Body of pancreas (tissue), 4 donors: ENCODE results near the gene CTSZ. TPM values are rescaled to one million over a fixed set of nuclear protein-coding genes. Genes with fewer than 3 reads are reported as not detected.

Source experiments
- ATAC-seq: fragments of 150-250 bp; one replicate; pipeline ENCODE4 v1.9.1; 2016
- DNase-seq, 4 donors: peaks; one replicate each; pipeline ENCODE4 v3.0.0-alpha.2; 2019
- H3K27ac ChIP-seq, 4 donors: fragments of 200-600 bp; sonication (generic); 1 replicate in 3 of 4; 2 replicates in 1 of 4; pipeline versions ENCODE4 v1.5.1 to v1.6.1; 2016 to 2019; ENCODE audit warnings: mild to moderate bottlenecking in 1 of 4, mixed read lengths in 1 of 4, moderate library complexity in 1 of 4
- H3K27me3 ChIP-seq, 2 donors: fragments of 200-600 bp; sonication (generic); one replicate each; pipeline ENCODE4 v1.6.0; 2016; ENCODE audit warnings: mild to moderate bottlenecking in 1 of 2
- H3K36me3 ChIP-seq, 2 donors: fragments of 200-600 bp; sonication (generic); replicated peaks in 1 of 2; 2 replicates each; pipeline ENCODE4 v1.5.1; 2016; ENCODE audit warnings: low read depth in 2 of 2; ENCODE audit not compliant: insufficient read depth in 1 of 2
- H3K4me1 ChIP-seq: fragments of 200-600 bp; sonication (generic); one replicate; pipeline ENCODE4 v1.6.0; 2016
- H3K4me3 ChIP-seq, 2 donors: fragments of 200-600 bp; sonication (generic); 1 replicate in 1 of 2; 2 replicates in 1 of 2; pipeline ENCODE4 v1.5.1; 2016 to 2019
- H3K9me3 ChIP-seq, 3 donors: fragments of 200-600 bp; sonication (generic); 1 replicate in 2 of 3; 2 replicates in 1 of 3; pipeline ENCODE4 v1.5.1; 2016
- POLR2A ChIP-seq, 3 donors: fragments of 450-650 bp; IDR thresholded peaks; one replicate each; pipeline ENCODE4 v1.6.1; 2016; ENCODE audit warnings: antibody characterized with exemption in 3 of 3, mild to moderate bottlenecking in 2 of 3
- WGBS, 2 donors: methylation state at CpG; one replicate each; pipeline ENCODE4 v1.1.5; 2017; 5-methylcytosine and 5-hydroxymethylcytosine counted together
- intact Hi-C: fragments of 100-400 bp; cut with DNase I; formaldehyde crosslinking; loops from one replicate; pipeline ENCODE4 v1.15.1; 2023
- total RNA-seq, 2 donors: library from RNA; depleted of rRNA; stranded (reverse); fragments of >200 nt; gene quantifications; one replicate each; pipeline ENCODE4 v1.1.0, GENCODE V29; 2016
- TF ChIP-seq, protein P1 (sequence below), 7 experiments: fragments of 450-650 bp in 4 of 7; fragments of 200-600 bp in 3 of 7; sonication (generic) in 3 of 7; IDR thresholded peaks; one replicate each; pipeline ENCODE4 v1.5.1; 2016 to 2019; ENCODE audit warnings: antibody characterized with exemption in 7 of 7

The CTSZ gene
- total RNA-seq, 2 donors from 2014 or later = 54.1 to 89.8 TPM

- H3K36me3 ChIP-seq = peaks cover 17 to 42% of the 10 kb centered on the region in 2 donors
- 85 to 96% methylated on average over 10 of the region's 10 CpGs for WGBS, 2 donors
- ATAC-seq (no peak), DNase-seq (no peak)
- no peaks in the 10 kb centered on the region for H3K9me3 ChIP-seq
- H3K27ac ChIP-seq = no peak overlapping the region
- no peaks in the 10 kb centered on the region for H3K27me3 ChIP-seq
- TF ChIP-seq, protein P1, sequence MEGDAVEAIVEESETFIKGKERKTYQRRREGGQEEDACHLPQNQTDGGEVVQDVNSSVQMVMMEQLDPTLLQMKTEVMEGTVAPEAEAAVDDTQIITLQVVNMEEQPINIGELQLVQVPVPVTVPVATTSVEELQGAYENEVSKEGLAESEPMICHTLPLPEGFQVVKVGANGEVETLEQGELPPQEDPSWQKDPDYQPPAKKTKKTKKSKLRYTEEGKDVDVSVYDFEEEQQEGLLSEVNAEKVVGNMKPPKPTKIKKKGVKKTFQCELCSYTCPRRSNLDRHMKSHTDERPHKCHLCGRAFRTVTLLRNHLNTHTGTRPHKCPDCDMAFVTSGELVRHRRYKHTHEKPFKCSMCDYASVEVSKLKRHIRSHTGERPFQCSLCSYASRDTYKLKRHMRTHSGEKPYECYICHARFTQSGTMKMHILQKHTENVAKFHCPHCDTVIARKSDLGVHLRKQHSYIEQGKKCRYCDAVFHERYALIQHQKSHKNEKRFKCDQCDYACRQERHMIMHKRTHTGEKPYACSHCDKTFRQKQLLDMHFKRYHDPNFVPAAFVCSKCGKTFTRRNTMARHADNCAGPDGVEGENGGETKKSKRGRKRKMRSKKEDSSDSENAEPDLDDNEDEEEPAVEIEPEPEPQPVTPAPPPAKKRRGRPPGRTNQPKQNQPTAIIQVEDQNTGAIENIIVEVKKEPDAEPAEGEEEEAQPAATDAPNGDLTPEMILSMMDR (IDR thresholded peaks at IDR 0.05) = no peak
- TF ChIP-seq POLR2A (IDR thresholded peaks at IDR 0.05) = no peak
- H3K4me1 ChIP-seq = peaks cover 12% of the 10 kb centered on the region
- intact Hi-C loops = loop anchor here (10.0 kb wide), 1 partner anchor 104 kb away; no protein-coding TSS in a partner anchor
- no peak overlapping the region for H3K4me3 ChIP-seq
Measured at GRCh38 chr20:58989196-58989595, 17.9 kb downstream of the CTSZ start.

GRCh38 chr20:58988565-58988882, 18.5 kb downstream of the CTSZ start:
- TF ChIP-seq, protein P1 (IDR thresholded peaks at IDR 0.05) = no peak
- no peak for TF ChIP-seq POLR2A (IDR thresholded peaks at IDR 0.05)
- intact Hi-C loops = loop anchor here (10.0 kb wide), 1 partner anchor 104 kb away; no protein-coding TSS in a partner anchor
- Histone ChIP-seq H3K4me1 (peaks cover 14% of the 10 kb centered on the region), H3K36me3 (peaks cover 17 to 37% of the 10 kb centered on the region in 2 donors), H3K9me3 (no peaks in the 10 kb centered on the region), H3K27me3 (no peaks in the 10 kb centered on the region), H3K27ac (no peak overlapping the region), H3K4me3 (no peak overlapping the region)
- ATAC-seq (no peak), DNase-seq (no peak)
- WGBS, 2 donors = 87 to 100% methylated on average over 1 to 6 of the region's 6 CpGs

- intact Hi-C loops = loop anchor here (10.0 kb wide), 1 partner anchor 103 kb away; no protein-coding TSS in a partner anchor
- no peak for TF ChIP-seq POLR2A (IDR thresholded peaks at IDR 0.05)
- TF ChIP-seq, protein P1 (IDR thresholded peaks at IDR 0.05) = no peak
- 74 to 86% methylated on average over 7 to 9 of the region's 9 CpGs for WGBS, 2 donors
- Histone ChIP-seq H3K27ac (no peak overlapping the region), H3K36me3 (peaks cover 13 to 36% of the 10 kb centered on the region in 2 donors), H3K9me3 (no peaks in the 10 kb centered on the region), H3K4me1 (peaks cover 14% of the 10 kb centered on the region), H3K4me3 (no peak overlapping the region), H3K27me3 (no peaks in the 10 kb centered on the region)
- no peak for DNase-seq
- ATAC-seq = no peak
Measured at GRCh38 chr20:58987790-58988564, 19.1 kb downstream of the CTSZ start.

GRCh38 chr20:58986968-58987517, 20.0 kb downstream of the CTSZ start:
- DNase-seq (no peak), ATAC-seq (no peak)
- no peak for TF ChIP-seq POLR2A (IDR thresholded peaks at IDR 0.05)
- TF ChIP-seq, protein P1 (IDR thresholded peaks at IDR 0.05) = no peak
- intact Hi-C loops = loop anchor here (10.0 kb wide), 1 partner anchor 102 kb away; no protein-coding TSS in a partner anchor
- 78 to 79% methylated on average over 8 of the region's 8 CpGs for WGBS, 2 donors
- Histone ChIP-seq H3K9me3 (no peaks in the 10 kb centered on the region), H3K27me3 (no peaks in the 10 kb centered on the region), H3K27ac (no peak overlapping the region), H3K36me3 (peaks cover 6 to 35% of the 10 kb centered on the region in 2 donors), H3K4me1 (peaks cover 22% of the 10 kb centered on the region), H3K4me3 (no peak overlapping the region)
